ENCODE results near the gene PPEF2.

PPEF2 gene

DNA sequence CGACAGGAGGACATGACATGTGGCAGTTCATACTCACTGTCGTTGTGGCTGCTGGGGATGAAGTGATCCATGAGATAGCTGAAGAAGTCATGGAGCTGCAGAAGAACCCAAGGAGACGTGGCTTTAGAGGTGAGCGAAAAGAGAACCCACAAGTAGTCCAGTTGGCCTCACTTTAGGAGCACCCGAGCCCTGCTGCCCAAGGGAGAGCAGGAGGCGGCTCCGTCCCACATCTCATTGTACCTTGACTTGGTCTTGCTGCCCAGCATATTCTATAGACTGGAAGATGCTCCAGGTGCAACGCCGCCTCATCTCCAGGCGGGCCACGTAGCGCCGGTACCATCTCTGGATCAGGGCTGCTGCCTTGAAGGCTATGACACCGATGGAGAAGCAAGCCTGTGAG, 10.6 kb downstream of the PPEF2 start:
- no peak for DNase-seq

DNA sequence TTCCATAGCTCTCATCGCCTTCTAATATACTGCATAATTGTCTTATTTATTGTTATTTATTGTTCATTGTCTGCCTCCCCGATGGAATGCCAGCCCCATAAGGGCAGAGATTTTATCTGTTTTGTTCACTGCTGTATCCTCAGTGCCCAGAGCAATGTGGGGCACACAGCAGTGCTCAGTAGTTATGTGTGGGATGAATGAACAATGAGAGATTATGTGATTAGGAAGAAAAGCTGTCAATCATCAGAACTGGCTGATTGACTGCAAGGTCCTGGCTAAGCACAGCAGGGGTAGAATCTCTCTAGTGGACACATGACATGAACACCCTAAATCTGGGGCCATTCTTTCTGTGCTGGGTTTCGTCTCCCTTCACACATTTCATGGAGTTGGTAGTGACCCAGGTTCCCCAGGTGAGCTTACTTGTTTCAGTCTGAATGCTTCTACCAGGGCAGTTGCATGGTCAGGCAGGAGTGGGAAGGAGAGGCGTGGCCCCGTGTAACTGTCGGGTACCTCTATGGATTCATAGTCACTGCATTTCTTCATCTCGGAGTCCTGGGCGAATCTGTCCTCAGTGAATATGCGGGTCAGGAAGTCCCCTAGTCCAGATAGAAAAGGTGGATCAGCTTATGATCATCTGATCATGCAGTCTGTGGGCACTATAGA, 12.6 kb downstream of the PPEF2 start:
- DNase-seq: no peak

DNA sequence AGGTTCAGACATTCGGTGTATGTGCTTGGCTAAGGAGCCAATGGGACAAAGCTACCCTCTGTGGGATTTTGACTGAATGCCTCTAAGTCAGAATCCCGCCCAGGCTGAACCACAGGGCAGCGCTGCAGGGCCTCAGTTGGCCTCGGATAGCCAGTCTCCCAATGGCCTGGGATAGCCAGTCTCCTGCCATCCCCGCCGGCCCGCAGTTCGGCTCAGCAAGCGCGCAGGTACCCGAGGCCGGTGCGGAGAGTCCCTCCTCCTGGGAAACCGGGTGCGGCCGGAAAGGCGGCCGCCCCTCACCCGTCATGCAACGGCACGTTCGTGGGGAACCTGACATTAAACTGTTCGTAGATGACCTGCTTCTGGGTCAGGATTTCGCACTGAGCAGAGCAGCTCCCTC, 16.1 kb downstream of the PPEF2 start:
- no peak for DNase-seq

DNA sequence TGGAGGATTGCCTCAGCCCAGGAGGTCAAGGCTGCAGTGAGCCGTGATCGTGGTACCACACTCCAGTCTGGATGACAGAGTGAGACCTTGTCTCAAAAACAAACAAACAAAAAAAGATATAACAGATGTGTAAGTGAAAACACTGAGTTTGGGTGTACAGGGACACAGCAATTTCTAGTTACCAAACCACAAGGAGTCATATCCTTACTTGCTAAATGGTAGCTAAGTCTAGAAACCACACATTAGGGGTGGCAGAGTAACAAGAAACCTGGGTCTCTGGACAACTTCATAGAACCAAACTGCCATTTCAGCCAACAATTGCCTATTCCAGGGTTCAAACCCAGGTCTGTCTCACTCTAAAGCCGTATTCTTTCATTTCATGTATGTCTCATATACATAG, 20.8 kb downstream of the PPEF2 start:
- no peak for DNase-seq

DNA sequence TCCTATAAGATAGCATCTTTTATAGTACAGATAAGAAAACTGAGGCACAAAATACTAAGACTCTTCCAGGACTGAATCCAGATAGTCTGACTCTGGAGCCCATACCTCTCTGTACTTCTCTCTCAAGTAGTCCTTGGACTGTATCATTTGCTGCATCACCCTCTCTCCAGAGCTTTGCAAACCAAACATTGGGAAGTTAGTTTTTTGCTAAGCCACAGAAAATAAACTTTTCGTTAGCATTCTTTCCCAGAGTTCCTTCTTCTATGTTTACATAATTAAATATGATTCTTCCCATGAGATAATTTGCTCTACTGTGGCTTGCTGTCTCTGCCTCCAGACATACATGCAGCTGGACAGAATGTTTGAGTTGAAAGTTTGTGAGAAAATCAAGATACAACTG, 22.0 kb downstream of the PPEF2 start:
- no peak for DNase-seq

DNA sequence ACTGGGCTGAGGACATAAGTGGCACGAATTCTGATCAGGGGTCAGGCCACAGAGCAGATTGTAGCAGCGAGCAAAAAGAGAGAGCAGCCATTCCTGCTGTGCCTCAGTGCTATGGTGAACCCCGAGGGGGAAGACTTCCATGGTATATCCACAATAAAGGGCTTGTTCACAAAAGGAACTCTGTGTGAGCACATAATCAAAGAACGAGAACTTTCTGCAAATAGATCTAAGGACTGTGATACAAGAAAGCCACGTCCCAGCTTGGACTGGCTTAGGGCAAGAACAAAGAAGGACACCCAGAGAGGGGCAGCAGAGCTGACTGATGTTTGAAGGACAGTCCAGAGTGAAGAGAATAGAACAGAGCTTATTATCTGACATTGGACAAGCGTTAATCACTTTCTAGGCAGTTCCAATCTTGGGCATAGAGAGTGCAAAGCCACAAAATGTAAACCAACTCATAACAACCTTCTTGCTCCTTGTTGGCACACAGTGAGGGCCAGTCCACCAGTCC, 24.0 kb downstream of the PPEF2 start:
- no peak for DNase-seq

DNA sequence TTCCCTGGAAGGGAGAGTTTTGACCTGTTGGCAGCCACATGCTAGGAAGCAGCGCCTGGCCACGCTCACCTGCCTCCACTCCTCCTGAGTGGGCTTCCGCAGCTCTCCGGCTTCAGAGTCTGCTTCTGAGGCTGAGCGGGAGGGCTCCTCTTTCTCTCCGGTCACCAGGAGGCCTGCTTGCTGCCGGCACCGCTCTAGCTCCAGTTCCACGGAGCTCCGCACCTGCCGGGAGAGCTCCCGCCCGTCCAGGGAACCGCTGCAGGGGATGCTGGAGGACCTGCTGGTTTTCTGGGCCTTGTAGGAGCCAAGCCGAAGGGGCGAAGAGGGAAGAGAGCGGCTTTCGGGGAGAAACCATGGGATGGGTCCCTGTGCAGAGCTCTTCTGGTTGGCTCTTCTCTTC, 26.0 kb downstream of the PPEF2 start:
- no peak for DNase-seq

DNA sequence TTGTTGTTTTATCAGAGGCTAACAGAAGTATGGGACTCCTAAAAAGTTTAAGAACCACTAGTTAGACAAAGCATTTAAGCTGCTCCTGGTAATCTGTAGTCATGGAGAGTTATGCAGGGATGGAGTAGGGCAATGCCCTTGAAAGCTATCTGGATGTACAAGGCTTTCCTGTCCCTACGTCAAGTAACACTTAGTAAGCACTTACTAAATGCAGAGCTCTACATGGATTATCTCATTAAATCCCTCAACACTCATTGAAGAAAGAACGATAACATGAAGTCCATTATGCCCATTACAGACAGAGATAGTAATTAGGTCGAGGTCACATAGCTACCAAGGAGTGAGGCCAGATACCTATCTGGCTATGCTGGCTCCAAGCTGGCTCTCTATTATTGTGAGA, 33.2 kb downstream of the PPEF2 start:
- DNase-seq: no peak

DNA sequence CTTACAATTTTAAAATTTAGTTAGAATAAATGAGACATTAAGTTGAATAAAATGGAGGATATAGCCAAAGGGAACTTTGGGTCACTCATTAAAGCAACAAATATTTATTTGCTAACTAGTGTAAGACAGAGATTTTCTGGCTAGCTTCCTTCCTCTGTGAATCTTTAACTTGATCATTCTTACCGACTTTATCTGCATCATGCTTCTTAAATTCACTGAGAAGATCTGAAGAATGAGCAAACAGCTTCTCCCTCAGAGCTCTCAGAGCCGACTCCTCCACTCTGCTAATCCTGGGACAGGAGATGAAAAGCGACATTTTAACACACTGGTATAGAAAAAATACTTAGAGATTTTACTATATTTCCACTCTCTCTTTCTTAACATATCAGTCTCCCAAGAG, 35.1 kb downstream of the PPEF2 start:
- DNase-seq: no peak

DNA sequence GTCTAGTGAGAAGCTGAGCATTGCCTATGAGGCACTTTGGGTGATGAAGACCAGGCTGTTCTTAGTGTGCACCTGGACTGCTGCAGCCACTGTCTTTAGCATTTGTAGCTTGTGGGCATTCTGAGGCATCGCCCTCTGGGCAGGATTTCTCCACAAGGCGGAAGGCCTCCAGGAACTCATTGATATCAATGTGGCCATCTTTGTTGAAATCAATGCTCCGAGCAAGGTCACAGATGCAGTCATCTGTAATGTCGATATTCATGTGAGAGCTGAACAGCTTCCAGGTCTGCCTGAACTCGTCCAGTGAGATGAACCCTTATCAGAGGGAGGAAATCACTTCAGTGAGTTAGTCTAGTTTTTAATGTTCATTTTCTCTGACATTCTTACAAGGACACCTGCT, 41.6 kb downstream of the PPEF2 start:
- DNase-seq: no peak

DNA sequence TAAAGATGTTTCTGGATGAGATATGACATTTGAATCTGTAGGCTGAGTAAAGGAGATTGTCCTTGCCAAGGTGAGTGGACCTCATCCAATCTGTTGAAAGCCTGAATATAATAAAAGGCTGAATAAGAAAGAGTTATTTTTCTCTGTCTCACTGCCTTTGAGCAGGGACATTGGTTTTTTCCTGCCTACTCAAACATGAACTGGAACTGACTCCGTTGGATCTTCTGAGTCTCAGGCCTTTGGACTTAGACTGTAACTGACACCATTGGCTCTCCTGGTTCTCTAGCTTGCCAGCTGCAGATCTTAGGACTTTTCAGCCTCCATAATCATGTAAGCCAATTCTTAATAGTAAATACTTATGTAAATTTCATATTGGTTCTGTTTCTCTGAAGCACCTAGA, 43.5 kb downstream of the PPEF2 start:
- no peak for DNase-seq

DNA sequence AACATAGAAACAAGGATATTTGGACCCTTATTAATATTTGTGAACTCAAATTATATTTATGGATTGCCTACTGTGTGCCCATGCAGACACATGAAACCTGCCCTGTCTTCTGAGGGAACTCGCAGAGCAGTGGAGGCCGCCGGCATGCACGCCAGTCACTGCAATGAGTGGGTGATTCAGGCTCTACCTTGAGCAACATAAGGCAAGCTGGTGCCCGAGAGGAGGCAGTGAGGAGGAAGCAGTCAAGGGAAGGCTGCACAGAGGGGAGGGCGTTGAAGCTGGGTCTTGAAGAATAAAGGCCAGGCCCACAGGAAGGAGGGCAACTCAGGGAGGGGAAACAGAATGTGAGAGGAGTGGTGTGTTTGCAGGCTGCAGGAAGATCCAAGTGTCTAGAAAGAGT, 52.8 kb downstream of the PPEF2 start:
- no peak for DNase-seq

DNA sequence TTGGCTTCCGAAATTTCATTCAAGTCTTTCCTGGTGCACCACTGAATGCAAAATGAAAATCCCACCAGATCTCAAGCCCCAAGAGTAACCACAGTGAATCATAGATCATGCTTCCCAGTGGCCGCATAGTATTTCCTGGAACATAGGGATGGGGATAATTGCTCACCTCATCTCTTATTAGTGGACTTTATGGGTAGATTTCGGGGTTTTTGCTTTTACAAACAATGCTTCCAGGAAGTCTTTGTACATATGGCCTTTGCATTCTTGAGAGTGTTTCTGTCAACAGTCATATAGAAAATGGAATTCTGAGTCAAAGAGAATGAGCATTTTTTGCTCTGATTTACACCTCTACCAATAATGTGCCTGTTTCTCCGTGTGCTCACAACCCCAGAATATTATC, 53.4 kb downstream of the PPEF2 start:
- DNase-seq: no peak

DNA sequence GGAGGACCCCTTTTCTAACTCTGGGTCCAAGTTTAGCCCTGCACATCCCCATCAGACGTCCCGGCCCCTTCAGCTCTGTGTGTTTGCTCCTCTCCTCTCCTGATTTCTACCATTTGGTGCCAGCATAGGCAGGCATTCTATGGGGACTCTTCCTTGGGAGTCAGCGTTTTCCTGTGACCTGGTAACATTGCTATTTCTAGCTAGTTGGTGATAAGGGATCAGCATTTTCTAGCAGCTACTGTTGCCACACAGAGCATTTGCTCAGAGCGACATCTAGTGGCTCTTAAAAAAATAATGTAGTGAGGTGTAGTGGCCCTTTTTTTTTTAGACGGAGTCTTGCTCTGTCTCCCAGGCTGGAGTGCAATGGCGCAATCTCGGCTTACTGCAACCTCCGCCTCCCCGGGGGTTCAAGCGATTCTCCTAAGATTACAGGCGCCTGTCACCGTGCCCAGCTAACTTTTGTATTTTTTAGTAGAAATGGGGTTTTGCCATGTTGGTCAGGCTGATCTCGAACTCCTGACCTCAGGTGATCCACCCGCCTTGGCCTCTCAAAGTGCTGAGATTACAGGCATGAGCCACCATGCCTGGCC, 54.0 kb downstream of the PPEF2 start:
- peak; percentile 66 for DNase-seq

DNA sequence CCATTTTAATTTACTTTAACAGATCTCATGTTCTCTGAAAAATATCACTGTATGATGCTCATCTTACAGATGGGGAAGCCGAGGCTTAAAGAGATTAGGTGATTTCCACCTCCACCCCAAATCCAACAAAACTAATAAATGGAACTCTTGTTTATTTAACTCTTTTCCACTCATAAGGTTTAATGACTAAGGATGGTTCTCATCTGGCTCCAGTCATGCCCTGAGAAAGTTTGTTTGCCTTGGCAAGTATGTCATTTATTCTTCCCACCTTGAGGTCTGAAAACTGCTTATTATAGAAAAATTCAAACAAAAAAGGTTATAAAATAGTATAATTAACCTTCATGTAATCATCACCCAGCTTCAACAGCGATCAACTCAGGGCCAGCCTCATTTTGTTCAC, 56.3 kb downstream of the PPEF2 start:
- DNase-seq: no peak

DNA sequence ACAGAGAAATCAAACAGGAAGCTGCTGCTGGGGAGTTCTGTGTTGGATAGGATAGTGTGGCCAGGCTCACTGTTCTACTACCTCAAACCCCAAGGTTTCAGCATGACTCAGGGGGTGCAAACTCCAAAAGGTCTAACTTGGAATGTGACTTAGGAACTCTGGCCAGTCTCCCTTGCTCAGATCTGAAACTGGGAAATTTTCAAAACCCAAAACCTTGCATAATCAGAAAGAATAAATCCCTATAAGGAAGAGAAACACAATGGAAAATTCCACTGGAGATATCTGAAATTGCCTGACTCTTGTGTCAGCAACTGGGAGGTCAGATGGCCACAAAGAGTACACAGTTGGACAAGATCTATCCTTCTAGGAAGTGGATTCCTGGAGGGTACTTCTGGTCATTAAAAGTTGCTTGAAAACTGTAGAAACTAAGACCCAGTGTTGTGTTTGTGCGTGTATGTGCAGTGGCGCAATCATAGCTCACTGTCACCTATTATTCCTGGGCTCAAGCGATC, 58.0 kb downstream of the PPEF2 start:
- no peak for DNase-seq

DNA sequence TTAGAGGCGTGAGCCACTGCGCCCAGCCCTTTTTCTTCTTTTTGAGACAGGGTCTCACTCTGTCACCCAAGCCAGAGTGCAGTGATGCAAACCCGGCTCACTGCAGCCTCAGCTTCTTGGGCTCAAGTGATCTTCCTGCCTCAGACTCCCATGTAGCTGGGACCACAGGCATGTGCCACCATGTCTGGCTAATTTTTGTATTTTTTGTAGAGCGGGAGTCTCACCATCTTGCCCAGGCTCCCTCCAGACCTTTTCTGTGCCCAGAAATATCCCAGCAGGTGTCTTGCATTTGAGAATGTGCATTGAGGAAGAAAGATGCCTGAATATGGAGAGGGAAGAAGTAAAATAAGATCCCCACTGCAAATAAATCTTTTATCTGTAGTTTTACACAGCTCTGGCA, 58.7 kb downstream of the PPEF2 start:
- no peak for DNase-seq

DNA sequence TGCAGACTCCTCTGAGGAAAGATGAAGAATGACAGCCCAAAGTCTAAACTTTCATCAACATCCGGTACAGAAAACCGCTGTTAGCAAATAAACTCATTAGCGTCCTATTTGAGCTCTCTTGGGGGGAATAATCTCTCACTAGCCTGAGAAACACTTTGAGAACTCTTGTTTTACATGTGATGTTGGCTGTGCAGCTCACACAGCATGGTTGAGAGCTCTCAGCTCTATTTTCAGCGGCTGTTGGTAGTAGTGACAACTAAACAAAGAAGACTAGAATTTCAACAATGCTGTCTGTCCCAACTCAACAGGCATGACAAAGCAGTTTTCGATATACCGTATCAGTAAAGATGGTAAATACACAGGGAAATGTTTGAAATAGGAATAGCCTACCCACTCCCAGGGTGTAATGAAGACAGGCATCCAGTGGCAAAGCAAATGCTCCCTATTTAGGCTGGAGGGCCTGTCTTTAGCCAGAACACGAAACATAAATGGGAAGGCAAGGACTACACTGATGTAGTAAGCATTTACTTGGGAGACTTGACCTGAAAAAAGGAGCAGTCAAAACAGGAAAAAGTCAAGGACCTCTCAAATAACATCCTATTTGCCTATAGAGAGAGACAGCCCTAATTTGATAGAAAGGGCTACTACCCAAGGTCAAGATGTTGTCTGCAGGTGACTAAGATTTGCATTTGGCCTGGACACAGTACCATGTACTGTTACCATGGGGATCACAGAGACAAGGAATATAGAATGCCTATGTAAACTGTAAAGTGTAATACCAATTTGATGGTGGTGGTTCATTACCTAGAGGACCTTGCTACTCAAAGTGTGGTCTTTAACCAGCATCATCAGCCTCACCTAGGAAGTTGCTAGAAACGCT, 60.4 kb downstream of the PPEF2 start:
- no peak for DNase-seq

DNA sequence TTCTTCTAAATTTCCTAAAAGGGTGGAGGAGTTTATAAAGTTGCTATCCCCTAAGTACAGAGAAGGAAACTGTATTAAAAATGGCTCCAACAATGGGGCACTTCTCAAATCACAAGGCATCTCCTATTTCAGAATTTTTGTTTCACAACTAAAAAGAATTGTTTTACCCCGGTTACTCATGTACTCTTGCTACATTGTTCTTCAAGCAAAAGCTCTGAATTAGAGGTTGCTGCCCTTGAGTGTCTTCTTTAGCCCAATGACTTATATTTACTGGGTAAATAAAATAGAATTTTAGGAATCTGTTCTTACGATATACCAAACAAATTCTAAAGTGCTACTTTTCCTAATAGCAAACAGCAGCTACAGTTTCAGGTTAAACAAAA, 67.5 kb downstream of the PPEF2 start:
- DNase-seq: no peak

DNA sequence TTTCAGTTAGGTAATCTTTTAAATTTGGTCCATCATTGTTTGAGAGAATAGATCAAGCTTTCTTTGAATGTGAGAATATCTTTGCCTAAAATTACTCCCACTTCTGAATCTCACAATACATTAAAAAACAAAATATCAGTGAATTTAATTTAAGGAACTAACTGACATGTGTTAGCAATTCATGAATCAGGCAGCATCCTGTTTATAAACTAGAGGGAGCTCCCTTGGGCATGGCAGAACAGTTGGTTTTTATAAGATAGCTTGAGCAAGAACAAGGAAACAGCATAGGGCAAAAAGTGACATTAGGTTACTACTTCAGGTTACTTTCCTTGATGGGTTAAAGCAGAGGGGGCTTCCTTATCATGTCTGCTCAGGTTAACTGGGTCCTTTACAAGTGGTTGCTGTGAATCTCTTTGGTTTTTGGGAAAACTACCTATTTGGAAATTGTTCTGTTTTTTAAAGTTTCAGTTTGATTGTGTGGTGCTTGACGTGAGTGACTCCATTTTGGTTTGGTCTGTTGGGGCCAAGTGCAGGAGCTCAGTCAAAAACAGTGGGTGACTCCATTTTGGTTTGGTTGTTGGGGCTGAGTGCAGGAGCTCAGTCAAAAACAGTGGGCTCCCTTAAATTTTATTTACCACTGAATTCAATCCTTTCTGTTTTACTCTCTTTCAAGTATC, 68.0 kb downstream of the PPEF2 start:
- no peak for DNase-seq

DNA sequence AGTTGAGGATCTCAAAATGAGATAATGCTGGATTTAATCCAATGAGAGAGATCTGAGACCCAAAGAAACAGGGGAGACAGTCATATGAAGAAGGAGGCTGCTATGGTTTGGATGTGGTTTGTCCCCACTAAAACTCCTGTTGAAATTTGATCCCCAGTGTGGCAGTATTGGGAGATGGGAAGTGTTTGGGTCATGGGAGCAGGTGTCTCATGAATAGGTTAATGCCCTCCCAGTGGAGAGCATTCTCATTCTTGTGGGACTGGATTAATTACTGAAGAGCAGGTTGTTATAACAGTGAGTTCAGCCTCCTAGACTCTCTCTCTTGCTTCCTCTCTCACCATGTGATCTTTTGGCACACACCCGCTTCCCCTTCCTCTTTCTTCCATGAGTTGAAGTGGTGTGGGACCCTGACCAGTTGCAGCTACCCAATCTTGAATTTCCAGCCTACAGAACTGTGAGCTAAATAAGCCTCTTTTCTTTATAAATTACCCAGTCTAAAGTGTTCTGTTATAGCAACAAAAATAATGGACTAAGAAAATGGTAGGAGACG, 70.3 kb downstream of the PPEF2 start:
- peak; percentile 13 for DNase-seq

DNA sequence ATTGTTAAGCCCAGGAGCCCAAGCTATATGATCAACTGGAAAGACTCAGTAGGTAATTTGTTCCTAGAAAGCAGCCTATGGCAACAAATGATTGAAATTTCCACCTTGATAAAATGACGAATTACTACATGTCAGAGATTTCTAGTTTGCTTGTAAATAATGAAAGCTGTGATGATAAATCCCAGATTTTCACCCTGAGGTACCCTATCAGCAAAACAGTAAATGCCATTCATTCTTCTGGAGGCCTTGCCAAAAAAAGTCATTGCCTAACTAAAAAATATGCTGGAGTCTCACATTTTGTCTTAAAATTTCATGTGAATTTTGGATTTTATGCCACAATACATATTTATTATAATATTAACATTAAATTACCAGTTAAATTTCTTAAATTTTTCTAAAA, 71.3 kb downstream of the PPEF2 start:
- DNase-seq: no peak

DNA sequence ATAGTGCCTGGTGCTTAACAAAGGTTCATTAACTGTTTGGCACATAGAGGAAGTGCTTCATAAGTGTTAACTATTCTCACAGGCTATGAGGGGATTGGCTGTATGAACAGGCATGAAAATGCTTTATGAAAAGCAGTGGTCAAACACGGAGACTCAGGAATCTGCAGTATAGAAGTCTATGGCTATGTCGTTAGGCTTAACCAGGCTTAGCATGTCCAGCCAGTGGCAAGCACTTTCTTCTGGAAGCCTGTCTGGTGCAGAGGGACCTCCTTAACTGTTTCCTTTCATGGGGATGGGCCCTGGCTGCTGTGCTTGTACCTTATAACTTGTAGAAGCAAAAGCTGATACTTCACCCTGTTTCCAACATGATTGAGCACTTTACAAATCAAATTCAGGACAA, 78.4 kb downstream of the PPEF2 start:
- DNase-seq: no peak
